ENCODE results near the gene AMH. TPM values are rescaled to one million over a fixed set of nuclear protein-coding genes. Genes with fewer than 3 reads are reported as not detected.

AMH gene
- polyA plus RNA-seq, 1 experiment = not detected

DNA sequence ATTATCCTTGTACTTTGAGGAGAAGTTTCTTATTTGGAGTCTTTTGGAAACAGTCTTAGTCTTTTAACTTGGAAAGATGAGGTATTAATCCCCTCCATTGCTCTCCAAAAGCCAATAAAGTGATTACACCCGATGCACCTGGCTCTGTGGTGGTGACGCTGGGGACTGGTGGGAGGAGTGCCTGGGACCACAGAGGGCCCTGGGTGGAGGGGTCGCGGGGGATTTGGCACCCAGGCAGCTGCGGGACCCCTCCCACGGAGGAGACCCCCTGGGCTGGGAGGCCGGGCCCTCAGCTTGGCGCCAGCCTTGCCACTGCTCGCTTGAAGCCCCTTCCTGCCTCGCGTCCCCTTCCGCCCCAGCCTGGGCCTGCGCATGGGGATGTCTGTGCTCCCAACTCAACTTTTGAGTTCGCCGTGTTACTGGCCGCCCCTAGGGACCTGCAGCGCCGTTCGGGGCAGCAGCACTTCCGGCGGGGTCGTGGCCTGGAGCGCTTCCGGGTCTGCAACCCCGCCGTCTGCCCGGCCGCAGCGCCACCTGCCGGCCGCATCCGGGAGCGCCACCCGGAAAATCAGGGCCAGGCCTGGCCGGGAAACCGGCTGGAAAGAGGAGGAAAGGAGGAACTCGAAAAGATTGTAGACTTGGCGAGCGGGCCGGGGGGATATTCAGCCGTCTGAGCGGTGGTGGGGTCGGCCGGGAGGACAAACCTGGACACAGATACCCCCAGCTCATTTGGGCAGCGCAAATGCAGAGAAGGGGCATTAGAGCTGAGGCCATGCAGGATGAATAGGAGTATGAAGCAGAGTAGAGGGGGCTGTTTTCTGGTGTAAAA lies 24.4 kb downstream of the AMH start:
- H3K4me3 ChIP-seq (ENCODE audit: low read depth, low read length) = peak overlapping the region; percentile 45
- peaks cover 11% of the 10 kb centered on the region; the same call in 1 of the 2 replicates for H3K9me3 ChIP-seq (ENCODE audit: control insufficient read depth, insufficient read depth, low read length)
- no peaks in the 10 kb centered on the region for H3K27me3 ChIP-seq (ENCODE audit: control insufficient read depth, insufficient read depth, low read length)
- ChIA-PET CTCF (interaction anchor here (1.1 to 2.3 kb wide), 7 partner anchors 10 to 118 kb away, joined by 3 to 15 read pairs (median 5); partner anchors contain the start of gene PLEKHJ1), POLR2A (no interaction called here)
- TF ChIP-seq CTCF (IDR thresholded peaks at IDR 0.05; ENCODE audit: low read depth, low read length) = peak; percentile 82
- peak overlapping the region; percentile 31 for H3K27ac ChIP-seq (ENCODE audit: low read depth, low read length)
- DNase-seq (ENCODE audit: low read depth, low spot score) = no peak

DNA sequence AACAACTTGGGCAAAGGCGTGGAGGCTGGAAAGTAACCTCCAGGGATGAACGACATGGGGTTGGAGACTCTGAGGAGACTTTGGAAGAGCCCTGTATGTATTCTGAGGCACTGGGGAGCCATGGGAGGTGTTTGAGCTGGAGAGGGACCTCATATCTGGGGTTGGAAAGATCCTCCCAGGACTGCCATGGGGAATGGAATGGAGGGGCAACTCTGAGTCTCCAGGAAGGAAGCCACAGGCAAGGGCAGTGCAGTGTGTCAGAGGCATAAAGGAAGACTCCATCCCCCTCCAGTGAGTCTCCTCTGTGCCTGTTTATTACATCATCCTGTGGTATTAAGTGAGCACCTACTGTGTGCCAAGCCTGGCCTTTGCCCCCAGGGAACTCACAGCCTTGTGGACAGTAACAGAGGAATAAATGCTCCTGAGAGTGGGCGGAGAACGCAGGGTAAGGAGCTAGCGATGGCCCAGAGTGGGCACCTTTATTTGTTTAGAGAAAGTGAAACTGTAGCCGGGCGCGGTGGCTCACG lies 25.1 kb downstream of the AMH start:
- no peak for TF ChIP-seq CTCF (IDR thresholded peaks at IDR 0.05; ENCODE audit: low read depth, low read length)
- DNase-seq (ENCODE audit: low read depth, low spot score) = no peak

DNA sequence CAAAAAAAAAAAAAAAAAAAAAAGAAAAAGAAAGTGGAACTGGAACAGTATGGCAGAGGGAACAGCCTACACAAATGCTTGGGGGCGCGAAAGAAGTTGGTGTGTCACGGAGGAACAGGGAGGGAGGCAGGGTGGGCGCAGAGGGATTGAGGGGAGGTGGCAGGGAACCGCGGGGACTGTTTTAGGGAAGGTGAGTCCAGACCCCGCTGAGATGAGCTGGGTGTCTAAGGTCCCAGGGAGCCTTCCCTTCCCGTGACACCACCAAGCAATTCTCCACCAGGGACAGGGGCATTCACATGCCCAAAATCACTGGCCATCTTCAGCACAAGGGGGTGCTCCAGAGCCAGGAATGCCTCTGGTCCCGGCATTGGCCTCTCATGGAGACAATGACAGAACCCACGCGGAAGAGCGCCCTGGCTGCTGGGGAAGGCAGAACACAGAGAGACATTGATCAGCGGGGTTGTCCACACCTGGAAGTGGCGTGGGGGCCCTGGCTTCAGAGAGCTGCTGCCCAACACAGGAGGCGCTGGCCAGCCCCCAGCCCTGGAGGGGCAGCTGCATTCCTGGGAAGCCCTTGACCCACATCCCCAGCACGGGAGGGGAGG lies 25.9 kb downstream of the AMH start:
- TF ChIP-seq CTCF (IDR thresholded peaks at IDR 0.05; ENCODE audit: low read depth, low read length) = peak; percentile 53
- Histone ChIP-seq H3K27ac (ENCODE audit: low read depth, low read length) (no peak overlapping the region), H3K27me3 (ENCODE audit: control insufficient read depth, insufficient read depth, low read length) (no peaks in the 10 kb centered on the region), H3K9me3 (ENCODE audit: control insufficient read depth, insufficient read depth, low read length) (peaks cover 7% of the 10 kb centered on the region; the same call in 1 of the 2 replicates), H3K4me3 (ENCODE audit: low read depth, low read length) (no peak overlapping the region)
- ChIA-PET POLR2A (no interaction called here), CTCF (interaction anchor here (0.6 to 2.1 kb wide), 13 partner anchors 9 to 285 kb away, joined by 3 to 7 read pairs (median 4); partner anchors contain the start of gene PLEKHJ1)
- DNase-seq (ENCODE audit: low read depth, low spot score) = no peak

More for the DNA sequence above, 25.1 kb downstream of the AMH start:
- Histone ChIP-seq H3K27ac (ENCODE audit: low read depth, low read length) (peak overlapping the region; percentile 31), H3K4me3 (ENCODE audit: low read depth, low read length) (peak overlapping the region; percentile 42), H3K9me3 (ENCODE audit: control insufficient read depth, insufficient read depth, low read length) (peaks cover 11% of the 10 kb centered on the region; the same call in 1 of the 2 replicates), H3K27me3 (ENCODE audit: control insufficient read depth, insufficient read depth, low read length) (no peaks in the 10 kb centered on the region)
- ChIA-PET POLR2A (no interaction called here), CTCF (interaction anchor here (0.5 to 2.3 kb wide), 13 partner anchors 10 to 304 kb away, joined by 3 to 15 read pairs (median 4); partner anchors contain the start of gene PLEKHJ1)

DNA sequence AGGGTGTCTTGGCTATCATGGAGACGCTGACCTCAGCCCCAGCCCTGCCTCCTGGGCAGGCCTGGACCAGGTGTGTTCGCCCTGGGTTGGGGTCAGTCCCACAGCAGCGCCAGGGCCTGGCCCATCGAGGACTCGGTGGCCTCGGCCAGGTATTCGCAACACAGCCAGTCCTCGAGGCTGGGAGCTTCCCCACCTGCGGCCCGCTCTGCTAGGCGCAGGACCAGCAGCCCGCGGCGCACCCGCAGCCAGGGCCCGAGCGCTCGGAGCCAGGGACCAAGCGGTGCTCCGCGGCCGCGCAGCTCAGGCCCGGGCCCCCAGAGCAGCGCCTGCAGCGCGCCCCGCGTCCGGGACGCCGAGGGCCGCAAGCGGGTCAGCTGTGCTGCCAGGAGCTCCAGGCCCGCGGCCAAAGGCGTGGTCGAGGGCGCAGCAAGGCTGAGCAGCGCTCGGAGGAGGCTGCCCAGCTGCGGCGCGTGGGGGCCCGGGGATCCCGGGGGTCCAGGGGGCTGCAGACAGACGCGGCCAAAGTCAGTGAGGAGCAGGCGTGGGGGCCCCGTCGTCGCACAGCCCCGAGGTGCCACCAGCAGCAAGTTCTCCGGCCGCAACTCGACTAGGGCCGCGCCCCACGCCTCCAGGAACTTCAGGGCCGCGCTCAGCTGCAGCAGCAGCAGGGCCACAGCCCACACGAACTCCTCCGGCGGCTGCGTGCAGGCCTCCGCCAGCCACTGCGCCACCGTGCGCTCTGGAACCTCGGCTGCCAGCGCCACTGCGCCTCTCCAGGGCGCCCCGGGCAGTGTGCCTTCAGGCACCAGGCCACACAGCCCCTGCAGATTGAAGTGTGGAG lies 26.7 kb downstream of the AMH start:
- CTCF ChIA-PET = interaction anchor here (0.5 to 2.1 kb wide), 7 partner anchors 16 to 190 kb away, joined by 3 to 6 read pairs (median 4); partner anchors contain the start of gene PLEKHJ1
- H3K27me3 ChIP-seq (ENCODE audit: control insufficient read depth, insufficient read depth, low read length) = no peaks in the 10 kb centered on the region
- H3K4me3 ChIP-seq (ENCODE audit: low read depth, low read length) = no peak overlapping the region
- peaks cover 7% of the 10 kb centered on the region; the same call in 1 of the 2 replicates for H3K9me3 ChIP-seq (ENCODE audit: control insufficient read depth, insufficient read depth, low read length)
- TF ChIP-seq CTCF (IDR thresholded peaks at IDR 0.05; ENCODE audit: low read depth, low read length) = no peak
- POLR2A ChIA-PET = no interaction called here
- no peak overlapping the region for H3K27ac ChIP-seq (ENCODE audit: low read depth, low read length)
- DNase-seq (ENCODE audit: low read depth, low spot score) = no peak

Measured in AG04450 (cell line).